ENCODE data around the gene CACNB4. TPM values are rescaled to one million over a fixed set of nuclear protein-coding genes. Genes with fewer than 3 reads are reported as not detected.

Gene CACNB4
- total and polyA plus RNA-seq, 10 of the 15 experiments (the other 5 are each of a cell fraction or from before 2014, with no cell fraction given), result 2.0 to 21.6 (median 9.3) TPM

GRCh38 chr2:151826737-151827157 is 272.1 kb downstream of the CACNB4 start (continued):
- TF ChIP-seq KLF5 (IDR thresholded peaks at IDR 0.05; ENCODE audit: partially characterized antibody), result no peak
- TF ChIP-seq SRF (IDR thresholded peaks at IDR 0.05; ENCODE audit: low read depth in 2 of 2, low read length in 2 of 2), result no peak
- no peak for TF ChIP-seq SPI1 (IDR thresholded peaks at IDR 0.05; ENCODE audit: borderline replicate concordance, insufficient read depth, low read depth, low read length)
- TF ChIP-seq LARP7 (IDR thresholded peaks at IDR 0.05), result no peak
- TF ChIP-seq RELA (IDR thresholded peaks at IDR 0.05; ENCODE audit: borderline replicate concordance, partially characterized antibody), result no peak
- no peak for TF ChIP-seq ZNF384 (IDR thresholded peaks at IDR 0.05; ENCODE audit: borderline replicate concordance, low read depth, low read length)
- TF ChIP-seq ZBTB11 (CRISPR knock-in tag; IDR thresholded peaks at IDR 0.05), result peak; percentile 53; the same call in 1 of the 2 replicates
- TF ChIP-seq CUX1 (IDR thresholded peaks at IDR 0.05; ENCODE audit: insufficient replicate concordance, low read depth, low read length), result no peak
- TF ChIP-seq MEF2A (IDR thresholded peaks at IDR 0.05; ENCODE audit: insufficient read depth, low read depth, low read length), result no peak
- no peak for TF ChIP-seq SKIL (IDR thresholded peaks at IDR 0.05; ENCODE audit: low read depth, poor library complexity, severe bottlenecking)
- TF ChIP-seq JUNB (IDR thresholded peaks at IDR 0.05), result no peak
- no peak for TF ChIP-seq STAT1 (conservative IDR thresholded peaks at IDR 0.05)
- no peak for TF ChIP-seq ZNF24 (IDR thresholded peaks at IDR 0.05)
- TF ChIP-seq MEF2B (IDR thresholded peaks at IDR 0.05; ENCODE audit: partially characterized antibody, poor library complexity, severe bottlenecking), result no peak
- TF ChIP-seq PBX3 (IDR thresholded peaks at IDR 0.05; ENCODE audit: insufficient replicate concordance, low read depth, low read length), result no peak
- no peak for TF ChIP-seq SUPT20H (IDR thresholded peaks at IDR 0.05; ENCODE audit: borderline replicate concordance, control insufficient read depth, low read depth, low read length)
- TF ChIP-seq USF2 (IDR thresholded peaks at IDR 0.05; ENCODE audit: borderline replicate concordance, low read depth, low read length), result peak; percentile 43
